Ascending aorta (tissue), 2 donors: ENCODE results near the gene SCN10A. TPM values are rescaled to one million over a fixed set of nuclear protein-coding genes. Genes with fewer than 3 reads are reported as not detected.
A peak's percentile ranks its signal among the peaks of the same experiment; 100 is the strongest.

Experiments
- DNase-seq, 2 donors: peaks; one replicate each; pipeline ENCODE4 v3.0.0-alpha.2; 2019; ENCODE audit warnings: low spot score in 2 of 2
- H3K27ac ChIP-seq, 2 donors: fragments of 200-600 bp; sonication (generic); one replicate each; pipeline ENCODE4 v1.5.1; 2016 to 2017; ENCODE audit warnings: mild to moderate bottlenecking in 1 of 2
- H3K27me3 ChIP-seq: fragments of 200-600 bp; sonication (generic); one replicate; pipeline ENCODE4 v1.5.1; 2017
- H3K36me3 ChIP-seq, 2 donors: fragments of 200-600 bp; sonication (generic); one replicate each; pipeline ENCODE4 v1.5.1; 2016
- H3K4me1 ChIP-seq, 2 donors: fragments of 200-600 bp; sonication (generic); one replicate each; pipeline ENCODE4 v1.5.1; 2016 to 2017; ENCODE audit warnings: mild to moderate bottlenecking in 1 of 2
- H3K4me3 ChIP-seq, 2 donors: fragments of 200-600 bp; sonication (generic); one replicate each; pipeline ENCODE4 v1.5.1; 2016 to 2017; ENCODE audit warnings: mild to moderate bottlenecking in 1 of 2
- H3K9me3 ChIP-seq, 2 donors: fragments of 200-600 bp; sonication (generic); one replicate each; pipeline ENCODE4 v1.5.1; 2016
- CTCF ChIP-seq, 3 experiments: fragments of 200-600 bp in 2 of 3; fragments of 450-650 bp in 1 of 3; sonication (generic) in 2 of 3; IDR thresholded peaks; one replicate each; pipeline ENCODE4 v1.5.1; 2016 to 2019; ENCODE audit warnings: antibody characterized with exemption in 3 of 3, mild to moderate bottlenecking in 1 of 3, moderate library complexity in 1 of 3
- intact Hi-C: fragments of 100-400 bp; cut with DNase I; formaldehyde crosslinking; loops from one replicate; pipeline ENCODE4 v1.15.1; 2023
- total RNA-seq: library from RNA; depleted of rRNA; stranded (reverse); fragments of >200 nt; gene quantifications from one replicate; pipeline ENCODE4 v1.1.0, GENCODE V29; 2016

The SCN10A gene
- total RNA-seq, 1 donor from 2014 or later, result not detected

DNA sequence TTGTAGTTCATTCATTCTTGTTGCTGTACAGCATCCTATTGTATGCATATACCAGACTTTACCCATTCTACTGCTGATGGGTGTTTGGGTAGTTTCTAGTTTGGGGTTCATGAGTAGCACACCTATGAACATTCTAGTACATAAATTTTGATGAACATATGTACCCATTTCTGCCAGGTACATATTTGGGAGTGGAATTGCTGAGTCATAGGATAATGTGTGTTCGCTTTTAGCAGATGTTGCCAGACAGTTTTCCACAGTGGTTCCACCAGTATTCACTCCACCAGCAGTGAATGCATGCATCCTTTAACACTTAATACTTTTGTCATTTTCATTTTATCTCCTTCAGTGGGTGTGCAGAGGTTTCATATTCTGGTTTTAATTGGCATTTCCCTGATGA, 163.1 kb downstream of the SCN10A start:
- Histone ChIP-seq H3K4me3 (no peak overlapping the region), H3K27ac (no peak overlapping the region), H3K36me3 (no peaks in the 10 kb centered on the region), H3K4me1 (peaks cover 0 to 9% of the 10 kb centered on the region in 2 donors), H3K9me3 (no peaks in the 10 kb centered on the region), H3K27me3 (no peaks in the 10 kb centered on the region)
- intact Hi-C loops, result loop anchor here (5.0 kb wide), 1 partner anchor 189 kb away; no protein-coding TSS in a partner anchor
- no peak for DNase-seq
- no peak for TF ChIP-seq CTCF (IDR thresholded peaks at IDR 0.05)

DNA sequence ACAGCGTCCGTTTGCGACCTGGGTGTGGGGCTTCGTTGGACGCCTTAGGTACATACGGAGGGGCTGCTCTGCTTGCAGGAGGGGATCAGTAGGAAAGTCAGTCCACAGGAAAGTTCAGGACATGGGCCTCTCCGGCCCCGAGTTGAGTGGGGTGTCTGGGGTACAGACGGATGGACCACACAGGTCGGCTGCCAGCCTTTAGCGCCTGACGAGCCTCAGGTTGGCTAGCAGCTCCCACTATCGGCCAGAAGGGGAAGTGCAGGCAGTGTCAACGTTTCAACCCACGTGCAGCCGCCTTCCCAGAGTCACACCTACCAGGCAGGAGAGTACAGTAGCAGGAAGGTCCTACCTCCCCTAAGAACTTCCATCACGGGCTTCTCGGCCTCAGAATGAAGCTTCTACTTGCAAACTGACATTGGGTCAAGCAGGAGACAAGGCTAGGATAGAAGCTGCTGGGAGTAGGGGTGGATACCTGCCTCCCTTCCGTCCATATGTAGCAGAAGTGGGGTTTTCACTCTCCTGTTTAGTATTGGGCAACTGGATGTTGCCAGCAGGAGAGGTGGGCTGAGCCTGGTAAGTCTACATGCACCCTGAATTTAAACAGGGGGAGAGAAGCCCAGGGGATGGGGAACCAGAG, 164.7 kb downstream of the SCN10A start:
- H3K27me3 ChIP-seq, result no peaks in the 10 kb centered on the region
- DNase-seq, result peak in 1 of 2 donors; percentile 65
- TF ChIP-seq CTCF (IDR thresholded peaks at IDR 0.05), result peak; percentile 54 to 93 (median 90)
- no peaks in the 10 kb centered on the region for H3K36me3 ChIP-seq
- H3K4me1 ChIP-seq, result peaks cover 0 to 9% of the 10 kb centered on the region in 2 donors
- H3K4me3 ChIP-seq, result no peak overlapping the region
- intact Hi-C loops, result loop anchor here (5.0 kb wide), 1 partner anchor 191 kb away; no protein-coding TSS in a partner anchor
- H3K9me3 ChIP-seq, result no peaks in the 10 kb centered on the region
- H3K27ac ChIP-seq, result no peak overlapping the region

DNA sequence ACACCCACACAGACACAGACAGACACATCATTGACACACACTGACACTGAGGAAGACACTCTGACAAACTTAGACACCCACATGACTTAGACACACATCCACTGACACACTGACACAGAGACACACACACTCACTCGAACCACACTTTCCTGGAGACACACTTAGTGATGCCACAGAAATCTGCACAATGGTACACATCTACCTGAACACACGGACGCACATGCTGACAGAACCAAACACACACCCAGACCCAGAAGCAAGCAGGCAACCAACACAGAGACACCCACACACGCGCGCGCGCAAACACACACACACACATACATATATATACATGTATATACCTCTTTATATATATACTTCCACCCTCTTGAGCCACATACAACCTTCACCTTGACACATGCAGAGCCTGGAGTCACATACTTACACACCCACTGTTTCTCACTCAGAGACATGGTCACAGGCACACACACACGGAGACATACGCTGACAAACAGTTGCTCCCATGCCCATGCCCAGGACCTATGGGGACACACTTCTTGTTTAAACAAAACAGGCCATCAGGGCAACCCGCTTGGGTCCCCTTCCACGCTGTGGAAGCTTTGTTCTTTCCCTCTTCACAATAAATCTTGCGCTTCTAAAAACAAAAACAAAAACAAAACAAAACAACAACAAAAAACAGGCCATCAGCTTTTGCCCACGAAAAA, 165.6 kb downstream of the SCN10A start:
- intact Hi-C loops, result loop anchor here (5.0 kb wide), 1 partner anchor 192 kb away; no protein-coding TSS in a partner anchor
- peak in 1 of 2 donors; percentile 40 for DNase-seq

GRCh38 chr3:38649500-38650247, 166.3 kb downstream of the SCN10A start, which contains the start of gene SCN5A:
TSS of gene SCN5A (minus strand) at chr3:38649687. CDS start at chr3:38633307, 16,380 bp downstream.
- Histone ChIP-seq H3K4me1 (peaks cover 0 to 9% of the 10 kb centered on the region in 2 donors), H3K36me3 (no peaks in the 10 kb centered on the region), H3K27me3 (no peaks in the 10 kb centered on the region), H3K27ac (no peak within 1 kb of the TSS), H3K4me3 (peak within 1 kb of the TSS; percentile 71 to 85), H3K9me3 (no peaks in the 10 kb centered on the region)
- DNase-seq, result peak in 1 of 2 donors; percentile 60
- intact Hi-C loops, result loop anchor here (2.0 to 5.0 kb wide), 2 partner anchors 127 to 193 kb away; no protein-coding TSS in a partner anchor
- TF ChIP-seq CTCF (IDR thresholded peaks at IDR 0.05), result no peak

More for the DNA sequence above, 165.6 kb downstream of the SCN10A start:
- H3K4me1 ChIP-seq, result peaks cover 0 to 9% of the 10 kb centered on the region in 2 donors
- no peak for TF ChIP-seq CTCF (IDR thresholded peaks at IDR 0.05)
- no peaks in the 10 kb centered on the region for H3K27me3 ChIP-seq
- H3K36me3 ChIP-seq, result no peaks in the 10 kb centered on the region
- H3K9me3 ChIP-seq, result no peaks in the 10 kb centered on the region
- H3K27ac ChIP-seq, result no peak overlapping the region
- H3K4me3 ChIP-seq, result peak overlapping the region in 1 of 2 donors; percentile 85
